Mesenteric fat pad (tissue), 1 donor: ENCODE results near the gene DIPK1A. TPM values are rescaled to one million over a fixed set of nuclear protein-coding genes. Genes with fewer than 3 reads are reported as not detected.
A peak's percentile ranks its signal among the peaks of the same experiment; 100 is the strongest.

Experiments
- DNase-seq: peaks from one replicate; pipeline ENCODE4 v3.0.0-alpha.2; 2020; ENCODE audit warnings: low spot score
- total RNA-seq: library from RNA; stranded (reverse); fragmentation: NEBNext Ultra II Directional; extraction: Animal tissue kit (Norgen Biotek cat#: 25700); gene quantifications from one replicate; pipeline ENCODE4 v1.2.1, GENCODE V29; 2021
- donor health status: DM: yes; HTN: yes; CAD: no.

DIPK1A gene
- total RNA-seq, 1 donor from 2014 or later = 25.9 TPM

DNA sequence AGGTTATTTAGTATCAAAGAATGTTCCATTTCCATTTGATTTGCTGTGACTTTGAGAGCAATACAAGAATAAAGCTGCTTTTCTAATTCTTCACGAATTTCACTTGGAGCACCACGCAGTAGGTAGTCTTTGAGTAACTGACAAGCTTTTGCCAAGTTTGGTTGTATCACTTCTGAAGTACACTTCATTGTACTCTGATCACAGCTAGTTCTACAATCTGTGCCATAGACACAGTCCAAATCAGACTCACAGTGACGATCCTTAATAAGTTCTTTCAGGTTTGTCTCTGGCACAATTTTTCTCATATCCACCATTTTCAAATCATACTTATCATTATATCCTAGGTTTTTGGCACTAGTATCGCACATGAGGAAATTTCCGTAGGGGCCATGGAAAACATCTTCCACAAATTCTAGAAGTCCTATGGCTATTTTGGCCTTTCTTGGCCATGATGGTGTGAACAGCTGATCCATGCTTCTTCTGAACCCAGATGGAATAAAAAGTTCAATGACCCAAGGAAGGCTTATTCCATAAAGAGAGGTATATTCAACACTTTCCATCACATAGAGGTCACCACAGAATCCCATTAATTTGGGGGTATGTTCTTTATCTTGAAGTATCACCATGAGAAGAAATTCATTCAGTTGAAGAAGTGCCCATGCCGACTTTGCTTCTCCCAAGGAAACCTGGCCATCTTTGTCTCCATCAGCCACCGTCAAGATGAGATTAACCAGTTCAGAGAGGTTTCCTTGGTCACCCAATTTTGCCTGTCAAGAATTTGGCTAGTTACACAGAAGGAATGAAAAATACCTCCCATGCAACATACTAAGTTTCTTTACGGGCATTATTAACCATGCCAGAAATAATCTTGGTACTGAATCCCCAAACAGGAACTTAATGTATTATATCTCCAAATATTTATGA is 117.6 kb downstream of the DIPK1A start:
- DNase-seq = no peak

DNA sequence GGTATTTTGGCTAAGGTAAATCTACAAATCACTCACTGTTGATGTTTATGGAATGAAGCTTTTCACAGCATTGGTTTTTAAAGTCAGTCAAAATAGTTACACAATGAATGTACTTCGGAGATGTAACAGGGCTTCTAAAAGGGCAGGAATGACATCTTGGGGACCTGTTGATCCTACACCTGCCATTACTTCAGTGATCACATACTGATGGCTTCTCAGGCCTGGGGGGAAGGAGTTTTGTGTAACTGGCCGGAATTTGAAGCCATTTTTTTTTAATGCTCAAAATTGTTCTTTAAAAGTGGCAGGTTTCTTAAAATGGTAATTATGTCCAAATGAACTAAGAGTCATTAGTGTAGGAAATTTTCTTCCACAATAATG is 118.2 kb downstream of the DIPK1A start:
- DNase-seq = no peak

DNA sequence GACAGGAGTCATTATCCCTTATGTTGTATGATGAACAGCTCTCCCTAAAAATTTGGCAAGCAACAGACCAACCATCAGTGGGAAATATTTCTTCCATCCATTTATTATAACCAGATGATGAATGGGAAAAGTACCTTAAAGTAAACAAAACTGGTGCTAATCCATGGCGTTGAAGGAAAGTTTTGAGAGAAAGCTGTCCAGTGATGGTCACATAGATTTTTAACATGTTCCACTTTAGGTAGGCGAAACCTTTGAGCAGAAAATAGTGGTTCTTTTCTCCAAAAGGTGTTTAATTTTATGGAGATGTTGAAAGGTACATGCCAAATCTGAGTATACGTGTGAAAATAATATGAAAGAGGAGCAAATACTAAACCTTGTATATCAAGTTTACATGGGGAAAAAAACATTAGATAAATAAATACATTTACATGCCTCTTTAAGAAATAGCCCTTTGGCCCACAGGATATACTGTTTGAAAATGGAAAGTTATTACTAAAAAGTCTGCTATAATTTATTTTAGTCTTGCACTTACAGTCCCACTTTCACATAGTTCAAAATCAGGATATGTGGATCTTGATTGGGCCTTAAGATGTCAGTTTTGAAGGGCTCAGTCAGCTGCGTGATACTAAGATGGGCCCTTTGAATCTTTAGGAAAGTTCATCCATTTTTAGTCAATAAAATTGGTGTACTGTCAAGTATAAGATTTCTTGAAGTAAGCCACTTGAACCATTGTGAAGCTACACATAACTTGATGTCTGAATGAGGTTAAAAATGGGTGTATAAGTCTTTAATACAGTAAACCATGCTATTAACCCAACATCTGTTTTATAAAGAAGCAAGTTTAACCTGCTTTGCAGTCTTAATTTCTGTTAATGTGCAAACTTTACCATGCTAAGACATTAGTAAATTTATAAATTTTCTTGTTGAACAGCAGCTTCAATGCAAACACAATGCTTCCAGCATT is 118.9 kb downstream of the DIPK1A start:
- DNase-seq = no peak

DNA sequence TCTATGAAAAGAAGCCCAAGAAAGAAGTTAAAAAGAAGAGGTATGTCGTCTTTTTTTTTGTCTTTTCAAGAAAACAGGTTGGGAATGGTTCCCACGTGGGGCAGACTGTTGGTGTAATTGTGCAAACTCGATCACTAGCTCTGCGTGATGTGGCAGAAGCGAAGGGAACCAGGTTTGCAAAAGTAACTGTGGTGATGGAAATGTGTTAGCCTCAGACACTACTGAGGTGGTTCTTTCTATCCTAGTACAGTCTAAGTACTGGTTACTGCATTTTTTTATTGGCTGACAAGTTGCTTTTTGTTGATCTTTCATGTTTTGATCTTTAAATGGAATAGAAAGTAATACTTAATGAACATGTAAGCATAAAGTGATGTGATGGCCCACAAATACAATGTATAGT is 120.7 kb downstream of the DIPK1A start:
- no peak for DNase-seq

DNA sequence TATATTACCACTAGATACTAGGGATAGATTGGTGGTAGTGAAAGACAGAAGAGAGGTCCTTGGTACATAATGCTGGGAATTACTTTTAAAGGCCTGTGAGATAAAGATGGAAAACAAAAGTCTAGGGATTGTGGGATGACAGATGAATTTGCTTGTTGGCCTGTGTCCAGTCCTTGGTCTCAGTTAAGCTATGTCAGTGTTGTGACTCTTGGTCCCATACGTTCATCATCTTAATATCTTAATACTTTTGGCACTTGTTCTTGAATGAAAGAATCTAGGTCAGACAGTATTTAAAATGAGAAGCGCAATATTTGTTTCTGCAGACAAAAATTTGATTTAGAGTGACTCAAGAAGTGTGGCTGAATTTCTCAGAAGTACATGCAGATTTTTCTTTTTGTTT is 121.8 kb downstream of the DIPK1A start:
- DNase-seq = no peak

DNA sequence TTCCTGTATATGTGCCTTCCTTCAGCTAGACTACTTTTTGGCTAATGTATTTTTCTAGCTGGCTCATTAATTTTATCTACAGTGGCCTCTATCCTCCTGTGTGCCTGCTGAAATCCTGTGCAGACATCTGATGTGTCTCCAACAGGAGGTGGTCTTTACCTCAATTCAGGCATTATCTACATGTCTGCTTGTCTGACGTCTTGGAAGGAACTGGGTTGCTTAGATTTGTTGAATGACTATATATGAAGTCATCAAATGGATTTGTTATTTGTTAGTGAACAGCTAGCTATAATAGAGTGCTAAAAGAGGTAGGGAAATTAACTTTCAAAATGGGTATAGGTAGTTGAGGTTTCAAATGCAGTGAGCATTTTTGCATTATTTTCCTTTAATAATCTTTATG is 122.7 kb downstream of the DIPK1A start:
- DNase-seq = no peak

DNA sequence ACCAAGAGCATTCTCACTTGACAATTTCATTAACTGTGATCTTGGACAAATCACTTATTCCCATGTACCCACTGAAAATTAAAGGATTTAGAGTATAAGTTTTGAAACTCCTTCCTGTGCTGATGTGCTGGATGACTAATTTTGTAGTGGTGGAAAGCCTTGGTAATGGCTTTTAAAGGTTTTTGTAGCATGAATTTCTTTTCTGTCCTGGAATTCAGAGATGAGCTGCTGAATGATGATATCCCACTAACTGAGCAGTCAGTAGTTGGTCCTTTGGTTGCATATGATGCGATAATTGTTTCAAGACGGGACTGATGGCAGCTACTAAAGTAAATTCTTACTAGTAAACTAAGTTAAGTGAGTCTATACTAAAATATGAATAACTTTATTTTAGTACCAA is 124.2 kb downstream of the DIPK1A start:
- no peak for DNase-seq

DNA sequence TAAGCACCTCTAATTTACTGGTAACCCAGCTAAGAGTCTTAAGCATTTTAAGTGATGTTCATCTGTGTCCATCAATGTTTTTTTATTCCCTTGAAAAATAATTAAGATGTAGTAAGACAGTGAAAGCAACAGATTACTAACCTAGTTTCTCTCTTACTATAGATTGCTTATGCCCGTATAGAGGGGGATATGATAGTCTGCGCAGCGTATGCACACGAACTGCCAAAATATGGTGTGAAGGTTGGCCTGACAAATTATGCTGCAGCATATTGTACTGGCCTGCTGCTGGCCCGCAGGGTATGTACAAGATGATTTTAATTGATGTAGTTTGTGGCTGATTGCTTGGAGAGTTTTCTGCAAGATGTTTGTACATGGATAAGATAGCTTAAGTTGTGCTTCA is 126.6 kb downstream of the DIPK1A start:
- DNase-seq = no peak

DNA sequence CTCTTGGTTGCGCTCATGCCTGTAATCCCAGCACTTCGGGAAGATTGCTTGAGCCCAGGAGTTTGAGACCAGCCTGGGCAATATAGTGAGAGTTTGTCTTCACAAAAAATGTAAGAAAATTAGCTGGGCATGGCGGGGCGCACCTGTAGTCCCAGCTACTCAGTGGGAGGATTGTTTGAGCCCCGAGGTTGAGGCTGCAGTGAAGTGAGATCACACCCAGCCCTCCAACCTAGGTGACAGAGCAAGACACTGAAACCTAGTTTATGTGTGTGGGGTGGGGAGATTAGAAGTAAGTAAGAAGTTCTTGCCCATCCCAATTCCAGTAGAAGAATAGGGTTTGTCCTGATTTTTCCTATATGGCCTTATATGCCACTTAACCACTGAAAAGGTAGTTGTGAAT is 127.4 kb downstream of the DIPK1A start:
- no peak for DNase-seq

DNA sequence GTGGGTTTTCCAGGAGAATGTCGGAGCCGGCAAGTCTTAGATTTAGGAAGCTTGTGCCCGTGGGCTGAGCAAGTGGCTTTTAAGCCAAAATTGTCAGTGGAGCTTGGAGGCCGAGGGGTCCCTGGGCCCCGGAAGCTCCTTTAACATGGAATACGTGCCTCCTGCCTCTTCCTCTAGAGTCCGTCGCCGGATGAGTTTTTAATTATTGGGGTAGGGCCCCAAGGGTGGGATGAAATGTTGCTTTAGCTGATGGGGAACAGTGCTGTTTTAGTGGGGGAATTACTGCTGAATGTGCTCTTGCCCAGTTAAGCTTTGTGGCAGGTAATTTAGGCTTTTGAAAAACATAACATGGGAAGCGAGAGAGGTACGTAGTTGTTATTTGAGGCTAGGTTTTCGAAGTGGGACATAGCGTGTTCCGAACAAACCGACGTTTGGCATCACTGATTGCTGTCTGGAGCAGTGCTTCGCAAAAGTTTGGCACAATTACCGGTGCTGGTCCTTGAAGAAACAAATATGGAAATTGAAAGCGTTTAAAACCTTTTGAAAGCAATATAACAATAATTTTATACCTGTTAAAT is 128.6 kb downstream of the DIPK1A start:
- no peak for DNase-seq

DNA sequence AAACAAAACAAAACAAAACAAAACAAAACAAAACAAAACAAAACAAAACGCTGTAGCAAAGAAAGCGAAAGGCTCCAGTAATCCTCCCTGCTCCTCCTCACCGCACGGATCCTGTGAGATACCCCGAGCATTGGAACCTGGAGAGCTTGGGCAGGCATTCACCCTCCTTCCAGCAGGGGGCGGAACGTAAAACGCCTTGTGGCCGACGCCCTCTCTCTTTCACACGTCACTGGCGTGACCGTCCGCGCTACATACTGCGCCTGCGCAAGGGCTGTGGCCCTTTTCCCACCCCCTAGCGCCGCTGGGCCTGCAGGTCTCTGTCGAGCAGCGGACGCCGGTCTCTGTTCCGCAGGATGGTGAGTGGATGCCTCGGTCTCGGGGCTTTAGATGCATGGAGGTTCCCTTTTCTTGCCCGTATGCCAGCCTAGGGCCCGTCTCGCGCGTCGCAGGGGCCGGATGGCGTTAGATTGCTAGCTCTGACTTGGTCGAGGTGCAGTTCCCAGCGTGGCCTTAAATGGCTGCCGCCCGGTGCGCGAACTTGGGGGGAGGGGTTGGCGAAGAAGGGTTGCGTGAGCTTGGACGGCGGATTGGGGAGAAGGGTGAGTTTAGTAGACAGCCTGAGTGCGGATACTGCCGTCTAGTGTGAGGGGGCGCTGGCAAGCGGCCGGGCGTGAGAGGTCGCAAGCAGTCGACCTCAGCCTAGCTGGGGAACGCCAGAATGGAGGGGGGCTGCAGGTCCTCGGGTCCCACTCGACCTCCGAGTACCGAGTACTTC is 129.3 kb downstream of the DIPK1A start, which contains the start of gene RPL5:
Gene RPL5 (plus strand): TSS at position 279 of the 775 bp plus-strand sequence. CDS start 75 bp downstream, at position 354.
- peak; percentile 99 for DNase-seq

DNA sequence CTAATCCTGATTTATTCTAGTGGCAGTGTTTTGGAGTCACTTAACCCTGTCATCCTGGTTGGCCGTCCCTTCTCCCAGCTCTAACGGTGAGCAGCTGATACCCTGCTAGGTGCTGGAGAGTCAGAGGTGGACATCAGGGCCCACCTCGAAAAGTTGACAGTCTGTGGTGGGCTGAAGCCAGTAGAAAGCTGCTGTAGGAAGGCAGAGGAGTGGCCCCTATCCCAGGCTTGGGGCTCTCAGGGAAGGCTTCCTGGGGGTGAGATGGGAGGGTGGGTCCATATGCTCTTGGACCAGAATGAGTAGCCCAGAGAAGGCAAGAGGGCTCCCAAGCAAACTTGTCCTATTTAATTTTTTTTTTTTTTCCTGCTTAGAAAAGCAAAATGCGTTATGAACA is 129.9 kb downstream of the DIPK1A start:
- DNase-seq = no peak

DNA sequence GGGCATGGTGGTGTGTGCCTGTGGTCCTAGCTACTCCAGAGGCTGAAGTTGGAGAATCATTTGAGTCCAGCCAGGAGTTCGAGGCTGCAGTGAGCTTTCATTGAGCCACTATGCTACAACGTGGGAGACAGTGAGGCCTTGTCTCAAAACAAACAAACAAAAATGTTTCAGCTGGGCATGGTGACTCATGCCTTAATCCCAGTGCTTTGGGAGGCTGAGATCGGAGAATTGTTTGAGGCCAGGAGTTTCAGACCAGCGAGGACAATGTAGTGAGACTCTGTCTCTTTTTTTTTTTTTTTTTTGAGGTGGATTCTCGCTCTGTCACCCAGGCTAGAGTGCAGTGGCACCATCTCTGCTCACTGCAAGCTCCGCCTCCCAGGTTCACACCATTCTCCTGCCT is 134.5 kb downstream of the DIPK1A start:
- DNase-seq = no peak

DNA sequence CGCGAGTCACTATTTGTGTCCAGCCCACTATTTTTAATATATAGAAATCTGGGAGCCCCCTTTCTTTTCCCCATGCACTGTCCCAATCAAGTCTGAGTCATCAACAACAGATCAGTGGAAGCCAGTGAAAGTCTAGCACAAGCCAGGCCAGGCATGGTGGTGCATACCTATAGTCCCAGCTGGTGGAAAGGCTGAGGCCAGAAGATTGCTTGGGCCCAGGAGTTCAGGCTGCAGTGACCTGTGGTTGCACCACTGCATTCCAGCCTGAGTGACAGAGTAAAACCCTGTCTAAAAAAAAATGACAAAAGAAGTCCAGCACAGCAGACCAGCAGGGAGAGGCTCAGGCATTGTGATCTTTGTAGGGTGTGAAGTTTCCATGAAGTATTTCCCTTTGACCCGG is 138.4 kb downstream of the DIPK1A start:
- no peak for DNase-seq

DNA sequence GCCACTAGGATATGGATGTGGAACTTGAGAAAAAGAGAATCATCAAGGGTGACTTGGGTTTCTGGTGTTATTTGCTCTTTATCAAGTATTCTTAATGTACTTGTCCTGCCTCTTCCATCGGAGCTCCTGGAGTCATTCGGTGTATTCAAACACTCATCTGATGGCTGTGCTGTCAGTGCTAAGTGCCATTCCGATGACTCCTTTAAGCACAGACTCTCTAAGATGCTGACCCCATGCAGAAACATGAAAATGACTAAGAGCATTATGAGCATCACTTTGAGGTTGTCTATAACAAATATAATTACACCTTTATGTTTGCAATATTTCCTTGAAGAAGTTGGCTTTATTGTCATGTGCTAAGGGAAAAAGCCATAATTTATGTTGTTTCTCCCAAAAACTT is 140.7 kb downstream of the DIPK1A start:
- no peak for DNase-seq

DNA sequence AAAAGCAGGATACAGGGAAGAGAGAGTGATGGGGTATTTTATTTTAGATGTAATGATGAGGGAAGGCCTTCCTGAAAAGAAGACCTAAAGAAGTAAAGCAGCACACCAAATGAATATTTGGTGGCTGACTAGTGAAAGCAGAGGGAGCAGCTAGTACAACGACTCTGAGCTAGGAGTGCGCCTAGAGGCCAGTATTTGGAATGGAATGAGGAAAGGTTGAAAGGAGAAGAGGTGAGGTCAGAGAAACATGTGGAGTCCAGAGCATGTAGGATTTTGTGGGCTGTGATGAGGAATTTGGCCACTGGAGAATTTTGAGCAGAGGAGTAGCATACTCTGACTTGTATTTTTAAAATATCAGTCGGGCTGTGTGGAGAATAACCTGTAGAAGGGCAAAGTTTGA is 141.2 kb downstream of the DIPK1A start:
- no peak for DNase-seq

DNA sequence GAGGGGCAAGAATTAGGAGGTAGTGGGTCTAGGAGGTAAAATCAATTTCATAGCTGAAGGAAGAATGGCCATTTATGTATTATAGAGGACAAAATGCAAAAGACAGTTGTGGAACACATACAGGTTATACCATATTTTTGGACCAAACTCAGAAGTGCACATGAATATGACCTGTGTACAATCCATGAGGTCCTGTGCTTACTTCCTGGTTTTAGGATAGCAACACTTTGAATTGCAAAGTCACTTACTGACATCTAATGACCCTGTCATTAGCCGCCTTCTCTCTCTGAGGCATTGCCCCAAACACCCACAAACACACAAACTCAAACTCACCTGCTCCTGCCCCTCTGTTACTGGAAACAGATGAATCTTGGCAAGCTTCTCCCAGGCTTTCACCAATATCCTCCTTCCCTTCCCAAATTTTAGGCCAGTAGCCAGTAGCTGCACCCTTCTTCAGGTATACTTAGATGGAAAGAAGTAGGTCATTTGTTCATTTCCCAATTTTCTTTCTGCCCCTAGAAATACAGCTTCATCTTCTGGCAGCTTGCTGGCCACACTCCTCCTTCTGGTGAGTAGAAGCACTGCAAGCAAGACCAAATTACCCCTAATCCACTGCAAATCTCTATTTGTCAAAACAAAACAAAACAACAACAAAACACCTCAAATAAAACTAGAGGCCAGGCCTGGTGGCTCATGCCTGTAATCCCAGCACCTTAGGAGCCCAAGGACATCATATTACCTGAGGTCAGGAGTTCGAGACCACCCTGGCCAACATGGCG is 143.1 kb downstream of the DIPK1A start:
- DNase-seq = no peak

DNA sequence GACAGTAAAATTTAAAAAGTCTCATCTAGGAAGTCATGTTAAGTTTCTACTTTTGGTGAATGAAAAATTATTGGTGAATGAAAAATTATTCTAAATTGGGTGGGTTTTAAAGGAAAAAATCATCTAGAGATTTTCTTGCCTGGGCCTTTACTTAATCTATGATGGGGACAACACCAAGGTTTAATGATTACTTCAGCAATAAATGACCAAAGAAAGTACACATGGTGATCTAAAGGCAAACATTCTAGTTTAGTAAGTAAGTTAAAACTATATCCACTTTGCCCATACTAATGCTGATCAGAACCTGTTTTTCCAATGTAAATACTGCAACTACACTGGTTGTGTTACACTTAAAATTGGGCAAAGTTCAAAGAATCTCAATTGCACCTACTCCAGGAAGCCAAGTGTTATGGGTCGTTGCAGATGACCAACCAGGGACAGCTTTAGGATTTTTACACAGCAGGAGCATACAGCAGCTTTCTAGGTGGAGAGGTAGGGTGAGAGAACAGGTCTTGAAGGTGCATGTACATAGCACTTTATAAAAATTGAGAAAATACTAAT is 144.0 kb downstream of the DIPK1A start:
- DNase-seq = no peak

DNA sequence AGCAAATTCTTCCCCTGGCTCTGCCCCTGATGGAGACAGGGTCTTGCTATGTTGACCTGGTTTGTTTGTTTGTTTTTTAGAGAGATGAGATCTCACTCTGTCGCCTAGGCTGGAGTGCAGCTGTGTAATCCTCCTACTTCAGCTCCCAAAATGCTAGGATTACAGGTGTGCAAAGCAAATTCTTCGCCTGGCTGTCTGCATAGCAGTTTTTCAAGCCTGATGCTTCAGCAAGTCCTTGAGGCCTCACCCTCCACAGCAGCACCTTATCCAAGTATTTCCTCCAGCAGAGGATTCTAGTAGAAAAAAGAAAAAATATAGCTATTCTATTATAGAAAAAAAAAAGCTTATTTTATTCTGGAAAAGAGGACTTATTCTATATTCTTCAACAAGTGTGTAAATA is 144.5 kb downstream of the DIPK1A start:
- DNase-seq = no peak

DNA sequence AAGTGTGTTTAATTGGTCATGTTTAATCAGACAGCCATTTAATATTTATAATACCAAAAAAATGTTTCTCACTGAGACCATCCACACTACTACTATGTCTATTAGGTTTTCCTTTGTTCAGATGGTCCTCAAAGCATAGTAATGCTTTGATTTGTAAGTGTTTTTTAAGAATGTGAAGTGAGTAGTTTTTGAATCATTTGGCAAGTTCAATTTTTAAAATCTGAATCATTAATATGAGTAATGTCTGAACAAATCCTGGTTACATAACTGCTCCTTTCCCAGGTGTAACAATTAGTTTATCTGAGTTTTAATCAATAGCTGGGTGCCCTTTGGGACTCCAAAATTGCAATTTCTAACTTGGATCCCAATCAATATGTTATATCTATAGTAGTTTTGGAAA is 152.9 kb downstream of the DIPK1A start:
- DNase-seq = no peak
